Lung (tissue), 12 donors: ENCODE measurements around the gene B3GALNT2. TPM values are rescaled to one million over a fixed set of nuclear protein-coding genes. Genes with fewer than 3 reads are reported as not detected.

Source experiments
- ATAC-seq: fragments of 200-7000 bp; cut with Tn5 transposase; one replicate; pipeline ENCODE4 v1.9.1; 2020; ENCODE audit warnings: moderate number of reproducible peaks; ENCODE audit not compliant: insufficient read depth, low FRiP score
- DNase-seq, 3 donors: peaks; one replicate each; pipeline ENCODE4 v3.0.0-alpha.2; 2013 to 2017
- H3K27ac ChIP-seq, 2 donors: one replicate each; pipeline ENCODE4 v1.5.1; 2013; ENCODE audit warnings: mild to moderate bottlenecking in 2 of 2, moderate library complexity in 2 of 2, control low read depth in 1 of 2, inconsistent platforms in 1 of 2, low read depth in 1 of 2, low read length in 1 of 2
- H3K27me3 ChIP-seq, 3 donors: one replicate each; pipeline ENCODE4 v1.5.1; 2013; ENCODE audit warnings: low read length in 2 of 3; ENCODE audit not compliant: control insufficient read depth in 3 of 3, insufficient read depth in 3 of 3
- H3K36me3 ChIP-seq, 4 donors: one replicate each; pipeline ENCODE4 v1.5.1; 2013; ENCODE audit warnings: low read length in 4 of 4, mild to moderate bottlenecking in 1 of 4, moderate library complexity in 1 of 4; ENCODE audit not compliant: control insufficient read depth in 4 of 4, insufficient read depth in 4 of 4
- H3K4me1 ChIP-seq, 5 donors: one replicate each; pipeline ENCODE4 v1.5.1; 2013; ENCODE audit warnings: low read length in 5 of 5, mild to moderate bottlenecking in 2 of 5, moderate library complexity in 1 of 5; ENCODE audit not compliant: control insufficient read depth in 5 of 5, insufficient read depth in 5 of 5
- H3K4me3 ChIP-seq: one replicate; pipeline ENCODE4 v1.5.1; 2013; ENCODE audit warnings: mild to moderate bottlenecking, control low read depth, moderate library complexity
- H3K9ac ChIP-seq, 2 donors: one replicate each; pipeline ENCODE4 v1.5.1; 2013; ENCODE audit warnings: low read length in 2 of 2, control low read depth in 1 of 2; ENCODE audit not compliant: insufficient read depth in 1 of 2
- H3K9me3 ChIP-seq, 4 donors: one replicate each; pipeline ENCODE4 v1.5.1; 2013; ENCODE audit warnings: low read length in 3 of 4, mild to moderate bottlenecking in 1 of 4, moderate library complexity in 1 of 4; ENCODE audit not compliant: control insufficient read depth in 4 of 4, insufficient read depth in 3 of 4
- CTCF ChIP-seq: IDR thresholded peaks from 2 replicates; pipeline ENCODE4 v1.5.1; 2012; ENCODE audit warnings: mild to moderate bottlenecking; ENCODE audit errors: control extremely low read depth, extremely low read depth
- WGBS, 2 donors: extraction: QIAGEN DNeasy Blood & Tissue Kit; methylation state at CpG; one replicate each; pipeline ENCODE4 v1.1.7; 2013; 5-methylcytosine and 5-hydroxymethylcytosine counted together
- polyA plus RNA-seq, 2 donors: library from polyadenylated mRNA; stranded (reverse); fragments of 200-250 nt; gene quantifications; one replicate each; pipeline ENCODE4 v1.2.1, GENCODE V29; 2013
- total RNA-seq, 2 donors: library from RNA; depleted of rRNA in 1 of 2; stranded (reverse); fragments of >200 nt in 1 of 2; gene quantifications; one replicate each; pipeline ENCODE4 v1.2.1, GENCODE V29; 2014 to 2021
- donor health status: control.
- donor health status: control.
- donor health status: Bipolar disorder and iron deficiency.
- donor health status: healthy.
- donor health status: DM: yes; HTN: yes; CAD: no.

B3GALNT2 gene
- total and polyA plus RNA-seq, 4 donors = 2.3 to 30.8 (median 11.3) TPM

GRCh38 chr1:235441159-235441685 lies 63.0 kb downstream of the B3GALNT2 start:
- ATAC-seq (no peak), DNase-seq (no peak)
- no peak overlapping the region for H3K4me3 ChIP-seq
- H3K27ac ChIP-seq = no peak overlapping the region
- WGBS, 2 donors = 90 to 96% methylated on average over 6 of the region's 6 CpGs
- no peak for TF ChIP-seq CTCF
- H3K27me3 ChIP-seq = no peaks in the 10 kb centered on the region
- H3K4me1 ChIP-seq = no peaks in the 10 kb centered on the region
- no peaks in the 10 kb centered on the region for H3K9me3 ChIP-seq
- H3K9ac ChIP-seq = no peak overlapping the region
- peaks cover 14 to 42% (median 31%) of the 10 kb centered on the region in 4 donors for H3K36me3 ChIP-seq

- 93 to 97% methylated on average over 8 of the region's 8 CpGs for WGBS, 2 donors
- Histone ChIP-seq H3K9me3 (no peaks in the 10 kb centered on the region), H3K9ac (no peak overlapping the region), H3K4me3 (no peak overlapping the region), H3K27me3 (no peaks in the 10 kb centered on the region), H3K27ac (no peak overlapping the region), H3K4me1 (no peaks in the 10 kb centered on the region), H3K36me3 (peaks cover 11 to 23% (median 18%) of the 10 kb centered on the region in 4 donors)
- DNase-seq (no peak), ATAC-seq (no peak)
- TF ChIP-seq CTCF = no peak
These were observed 70.3 kb downstream of the B3GALNT2 start for GRCh38 chr1:235434001-235434400.

GRCh38 chr1:235430991-235431390 lies 73.3 kb downstream of the B3GALNT2 start:
- Histone ChIP-seq H3K27me3 (no peaks in the 10 kb centered on the region), H3K4me1 (no peaks in the 10 kb centered on the region), H3K27ac (no peak overlapping the region), H3K9ac (no peak overlapping the region), H3K4me3 (no peak overlapping the region), H3K9me3 (no peaks in the 10 kb centered on the region), H3K36me3 (peaks cover 0 to 7% (median 5%) of the 10 kb centered on the region in 4 donors)
- 87 to 88% methylated on average over 5 to 6 of the region's 6 CpGs for WGBS, 2 donors
- ATAC-seq (no peak), DNase-seq (no peak)
- no peak for TF ChIP-seq CTCF

- DNase-seq = no peak
- 89 to 91% methylated on average over 5 of the region's 5 CpGs for WGBS, 2 donors
- no peak for TF ChIP-seq CTCF
- ATAC-seq = no peak
- no peak overlapping the region for H3K9ac ChIP-seq
- H3K36me3 ChIP-seq = peaks cover 0 to 5% (median 2%) of the 10 kb centered on the region in 4 donors
- H3K4me3 ChIP-seq = no peak overlapping the region
- H3K27ac ChIP-seq = no peak overlapping the region
- H3K4me1 ChIP-seq = no peaks in the 10 kb centered on the region
- no peaks in the 10 kb centered on the region for H3K9me3 ChIP-seq
- H3K27me3 ChIP-seq = no peaks in the 10 kb centered on the region
These were observed 75.1 kb downstream of the B3GALNT2 start for GRCh38 chr1:235429143-235429542.
